Left ventricle myocardium inferior (tissue), 1 donor: ENCODE measurements around the gene FAM149B1. TPM values are rescaled to one million over a fixed set of nuclear protein-coding genes. Genes with fewer than 3 reads are reported as not detected.

ENCODE experiments used
- DNase-seq: peaks from one replicate; pipeline ENCODE4 v3.0.0-alpha.2; 2020
- H3K27ac ChIP-seq: fragments of 200-600 bp; replicated peaks from 2 replicates; pipeline ENCODE4 v1.8.0; 2021
- H3K27me3 ChIP-seq: fragments of 200-600 bp; 2 replicates; pipeline ENCODE4 v1.8.0; 2021; ENCODE audit warnings: low read depth
- H3K36me3 ChIP-seq: fragments of 200-600 bp; 2 replicates; pipeline ENCODE4 v1.8.0; 2021
- H3K4me1 ChIP-seq: fragments of 200-600 bp; 2 replicates; pipeline ENCODE4 v1.8.0; 2021
- H3K4me3 ChIP-seq: fragments of 200-600 bp; 2 replicates; pipeline ENCODE4 v1.8.0; 2021; ENCODE audit warnings: mild to moderate bottlenecking, moderate library complexity
- H3K9me3 ChIP-seq: fragments of 200-600 bp; replicated peaks from 2 replicates; pipeline ENCODE4 v1.8.0; 2021
- intact Hi-C: fragments of 100-400 bp; cut with micrococcal nuclease; formaldehyde crosslinking; loops from one replicate; pipeline ENCODE4 v1.11.0; 2022
- total RNA-seq: library from RNA; stranded (reverse); fragmentation: NEBNext Ultra II Directional; extraction: Animal tissue kit (Norgen Biotek cat#: 25700); gene quantifications from one replicate; pipeline ENCODE4 v1.2.1, GENCODE V29; 2021
- TF ChIP-seq, protein P1 (sequence below): fragments of 200-600 bp; IDR thresholded peaks from 2 replicates; pipeline ENCODE4 v1.8.0; 2021; ENCODE audit warnings: antibody characterized with exemption, mild to moderate bottlenecking, borderline replicate concordance
- donor health status: DM: no; HTN: yes; CAD: no; lungs with severe emphysema.

The FAM149B1 gene
- total RNA-seq, 1 donor from 2014 or later, result 14.0 TPM

DNA sequence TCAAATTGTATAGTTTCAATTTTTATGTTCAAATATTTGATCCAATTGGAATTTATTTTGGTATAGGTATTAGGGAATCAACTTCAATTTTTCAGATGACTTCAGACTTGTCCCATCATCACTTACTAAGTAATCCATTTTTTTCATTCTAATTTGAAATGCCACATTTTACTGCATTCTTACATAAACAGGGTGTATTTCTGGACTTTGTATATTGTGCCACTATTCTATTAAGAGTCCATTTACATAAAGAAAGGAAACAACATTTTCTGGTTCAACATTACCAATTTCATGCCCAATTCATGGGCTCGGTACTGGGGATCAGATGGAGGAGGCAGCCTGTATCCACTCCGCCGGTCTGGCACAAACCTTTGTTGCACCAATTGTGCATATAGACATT, 15.9 kb upstream of the FAM149B1 start:
- TF ChIP-seq, protein P1, sequence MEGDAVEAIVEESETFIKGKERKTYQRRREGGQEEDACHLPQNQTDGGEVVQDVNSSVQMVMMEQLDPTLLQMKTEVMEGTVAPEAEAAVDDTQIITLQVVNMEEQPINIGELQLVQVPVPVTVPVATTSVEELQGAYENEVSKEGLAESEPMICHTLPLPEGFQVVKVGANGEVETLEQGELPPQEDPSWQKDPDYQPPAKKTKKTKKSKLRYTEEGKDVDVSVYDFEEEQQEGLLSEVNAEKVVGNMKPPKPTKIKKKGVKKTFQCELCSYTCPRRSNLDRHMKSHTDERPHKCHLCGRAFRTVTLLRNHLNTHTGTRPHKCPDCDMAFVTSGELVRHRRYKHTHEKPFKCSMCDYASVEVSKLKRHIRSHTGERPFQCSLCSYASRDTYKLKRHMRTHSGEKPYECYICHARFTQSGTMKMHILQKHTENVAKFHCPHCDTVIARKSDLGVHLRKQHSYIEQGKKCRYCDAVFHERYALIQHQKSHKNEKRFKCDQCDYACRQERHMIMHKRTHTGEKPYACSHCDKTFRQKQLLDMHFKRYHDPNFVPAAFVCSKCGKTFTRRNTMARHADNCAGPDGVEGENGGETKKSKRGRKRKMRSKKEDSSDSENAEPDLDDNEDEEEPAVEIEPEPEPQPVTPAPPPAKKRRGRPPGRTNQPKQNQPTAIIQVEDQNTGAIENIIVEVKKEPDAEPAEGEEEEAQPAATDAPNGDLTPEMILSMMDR, result no peak
- DNase-seq, result no peak
- intact Hi-C loops, result no loop called here
- Histone ChIP-seq H3K9me3 (no peaks in the 10 kb centered on the region), H3K27ac (no peak overlapping the region), H3K27me3 (no peaks in the 10 kb centered on the region), H3K4me1 (no peaks in the 10 kb centered on the region), H3K4me3 (no peak overlapping the region), H3K36me3 (peaks cover 84% of the 10 kb centered on the region)

DNA sequence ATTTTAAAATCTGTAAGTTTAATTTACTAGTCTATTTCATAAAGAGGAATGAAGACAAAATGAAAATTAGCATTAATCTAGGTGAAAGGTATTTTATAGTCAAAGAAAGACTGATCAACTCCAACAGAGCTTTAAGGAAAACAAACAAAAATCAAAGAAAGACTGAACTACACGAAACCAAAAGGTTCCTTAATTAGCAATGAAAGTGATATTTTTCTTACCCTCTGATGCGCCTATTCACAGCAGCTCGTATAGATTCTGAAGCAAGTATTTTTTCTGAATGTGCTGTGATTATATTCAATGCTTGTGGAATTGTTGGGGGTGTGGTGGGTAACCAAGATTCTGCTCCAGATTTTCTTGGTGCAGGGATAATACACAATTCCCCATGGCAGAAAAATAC, 11.9 kb upstream of the FAM149B1 start:
- DNase-seq, result no peak
- peaks cover 5% of the 10 kb centered on the region for H3K4me1 ChIP-seq
- H3K9me3 ChIP-seq, result no peaks in the 10 kb centered on the region
- peaks cover 84% of the 10 kb centered on the region for H3K36me3 ChIP-seq
- intact Hi-C loops, result no loop called here
- TF ChIP-seq, protein P1, result no peak
- no peaks in the 10 kb centered on the region for H3K27me3 ChIP-seq
- H3K4me3 ChIP-seq, result no peak overlapping the region
- no peak overlapping the region for H3K27ac ChIP-seq

DNA sequence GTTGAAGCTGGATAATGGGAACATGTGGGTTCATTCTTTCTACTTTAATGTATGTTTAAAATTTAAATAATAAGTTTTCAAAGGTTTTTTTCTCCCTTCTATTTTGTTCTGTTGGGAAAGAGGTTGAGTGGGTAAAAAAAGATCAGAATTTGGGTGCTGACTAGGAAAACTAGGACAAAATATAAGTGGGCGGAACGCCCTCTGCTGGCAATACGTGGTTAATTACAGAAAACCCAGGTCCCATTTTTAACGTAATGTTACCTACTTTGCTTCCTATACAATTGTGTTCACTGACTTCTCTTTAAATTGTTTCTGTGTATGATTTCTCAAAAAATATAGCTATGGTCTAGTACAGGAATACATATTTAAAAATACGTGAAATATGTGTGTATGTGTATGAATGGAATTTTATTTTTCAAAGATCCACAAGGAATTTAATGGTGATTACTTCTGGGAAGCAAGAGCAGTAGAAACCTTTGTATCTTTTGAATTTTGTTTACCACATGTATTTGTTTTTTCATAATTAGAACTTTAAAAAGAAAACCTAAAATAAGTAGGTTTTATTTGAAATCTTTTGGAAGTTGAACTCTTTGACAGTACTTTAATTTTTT, 8.8 kb upstream of the FAM149B1 start:
- H3K27ac ChIP-seq, result no peak overlapping the region

DNA sequence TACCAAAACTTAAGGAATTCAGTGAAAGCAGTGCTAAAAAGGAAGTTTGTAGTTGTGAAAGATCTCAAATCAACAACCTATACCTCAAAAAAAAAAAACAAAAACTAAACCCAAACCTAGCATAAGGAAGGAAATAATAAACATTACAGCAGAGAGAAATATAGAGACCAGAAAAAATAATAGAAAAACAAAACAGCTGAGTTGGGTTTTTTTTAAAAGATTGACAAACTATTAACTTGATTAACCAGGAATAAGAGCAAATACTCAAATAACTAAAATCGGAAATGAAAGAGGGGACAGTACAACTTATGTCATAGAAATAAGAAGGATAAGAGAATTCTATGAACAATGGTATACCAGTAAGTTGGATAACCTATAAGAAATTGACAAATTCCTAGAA, 6.8 kb upstream of the FAM149B1 start:
- Histone ChIP-seq H3K36me3 (peaks cover 64% of the 10 kb centered on the region), H3K4me3 (no peak overlapping the region), H3K27ac (no peak overlapping the region), H3K4me1 (peaks cover 41% of the 10 kb centered on the region), H3K9me3 (no peaks in the 10 kb centered on the region), H3K27me3 (no peaks in the 10 kb centered on the region)
- intact Hi-C loops, result no loop called here
- TF ChIP-seq, protein P1, result no peak
- DNase-seq, result no peak

More for the DNA sequence above, 8.8 kb upstream of the FAM149B1 start:
- Histone ChIP-seq H3K4me3 (no peak overlapping the region), H3K4me1 (peaks cover 32% of the 10 kb centered on the region), H3K9me3 (no peaks in the 10 kb centered on the region), H3K27me3 (no peaks in the 10 kb centered on the region), H3K36me3 (peaks cover 83% of the 10 kb centered on the region)
- DNase-seq, result no peak
- intact Hi-C loops, result no loop called here
- TF ChIP-seq, protein P1, result peak; percentile 82

DNA sequence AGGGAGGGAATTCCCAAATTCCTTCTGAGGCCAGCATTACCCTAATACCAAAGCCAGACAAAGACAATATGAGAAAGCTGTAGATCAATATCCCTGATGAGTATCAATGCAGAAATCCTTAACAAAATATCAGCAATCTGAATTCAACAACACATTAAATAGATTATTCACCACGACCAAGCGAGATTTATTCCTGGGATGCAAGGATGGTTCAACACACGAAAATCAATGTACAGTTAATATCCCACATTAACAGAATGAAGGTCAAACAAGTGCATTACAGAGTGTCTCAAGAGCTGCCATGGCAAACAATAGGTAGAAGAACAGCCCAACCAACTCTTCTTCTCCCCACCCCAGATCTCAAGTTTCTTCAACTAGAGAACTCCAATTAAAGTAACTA, 6.3 kb upstream of the FAM149B1 start:
- H3K4me3 ChIP-seq, result no peak overlapping the region
- no peak for DNase-seq
- H3K27ac ChIP-seq, result no peak overlapping the region
- no peaks in the 10 kb centered on the region for H3K27me3 ChIP-seq
- peaks cover 47% of the 10 kb centered on the region for H3K4me1 ChIP-seq
- H3K9me3 ChIP-seq, result no peaks in the 10 kb centered on the region
- TF ChIP-seq, protein P1, result no peak
- intact Hi-C loops, result no loop called here
- peaks cover 58% of the 10 kb centered on the region for H3K36me3 ChIP-seq

DNA sequence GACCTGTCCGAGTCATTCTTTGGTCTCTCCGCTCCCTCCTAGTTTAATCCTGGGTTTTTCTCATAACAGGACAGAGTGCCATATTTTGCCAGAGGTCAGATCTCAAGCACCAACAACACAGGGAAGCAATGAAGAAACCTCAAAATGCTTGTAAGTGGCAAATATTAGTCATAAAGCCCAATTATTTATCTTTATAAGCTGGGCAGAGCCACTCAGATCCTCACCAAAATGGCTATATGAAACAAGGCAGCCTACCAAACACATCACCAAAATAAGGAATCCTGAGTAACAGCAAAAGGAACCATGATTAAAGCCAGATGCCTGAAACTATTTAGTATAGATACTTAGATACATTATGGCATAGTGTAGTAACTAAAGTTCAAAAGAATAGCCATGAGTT, 4.8 kb upstream of the FAM149B1 start:
- intact Hi-C loops, result no loop called here
- H3K9me3 ChIP-seq, result no peaks in the 10 kb centered on the region
- DNase-seq, result no peak
- no peaks in the 10 kb centered on the region for H3K27me3 ChIP-seq
- no peak overlapping the region for H3K4me3 ChIP-seq
- H3K4me1 ChIP-seq, result peaks cover 60% of the 10 kb centered on the region
- no peak overlapping the region for H3K27ac ChIP-seq
- H3K36me3 ChIP-seq, result peaks cover 44% of the 10 kb centered on the region
- TF ChIP-seq, protein P1, result no peak
